Panc1 (cell line): ENCODE data around the gene CES2. TPM values are rescaled to one million over a fixed set of nuclear protein-coding genes. Genes with fewer than 3 reads are reported as not detected.

Experiments used
- ATAC-seq: fragments of 200-7000 bp; cut with Tn5 transposase; 2 replicates; pipeline ENCODE4 v1.9.1; 2020; ENCODE audit warnings: mild to moderate bottlenecking, moderate library complexity
- BruUV-seq: library from RNA; stranded (reverse); fragments of 400-500 nt; replicated peaks from 2 replicates; lab custom pipeline; 2021; lab: Mats Ljungman, UMichigan
- CTCF ChIA-PET: fragments of 300-600 bp; sonication (Branson Sonifier 250); formaldehyde crosslinking; loops from one replicate; lab custom pipeline; 2022; ENCODE audit warnings: antibody characterized with exemption; lab: Charles Lee
- POLR2A ChIA-PET: fragments of 300-600 bp; sonication (Branson Sonifier 250); formaldehyde crosslinking; loops from one replicate; lab custom pipeline; 2022; ENCODE audit warnings: antibody characterized with exemption; lab: Charles Lee
- DNase-seq: peaks from one replicate; pipeline ENCODE4 v3.0.0-alpha.2; 2010; ENCODE audit warnings: low read depth, low spot score
- H3K27ac ChIP-seq: 2 replicates; pipeline ENCODE4 v1.5.1; 2011; ENCODE audit warnings: mild to moderate bottlenecking, low read length, inconsistent platforms
- H3K27me3 ChIP-seq: fragments of 200-500 bp; sonication (Bioruptor generic); 2 replicates; pipeline ENCODE4 v1.6.0; 2014; ENCODE audit warnings: low read length, inconsistent platforms; ENCODE audit not compliant: control insufficient read depth, insufficient read depth
- H3K36me3 ChIP-seq: fragments of 200-500 bp; sonication (Bioruptor generic); 2 replicates; pipeline ENCODE4 v1.5.1; 2014; ENCODE audit warnings: inconsistent platforms, mild to moderate bottlenecking, low read length, moderate library complexity; ENCODE audit not compliant: control insufficient read depth, insufficient read depth
- H3K4me1 ChIP-seq: 2 replicates; pipeline ENCODE4 v1.5.1; 2011; ENCODE audit warnings: inconsistent platforms, mild to moderate bottlenecking, low read length, moderate library complexity; ENCODE audit not compliant: control insufficient read depth, insufficient read depth
- H3K4me3 ChIP-seq, 2 experiments: 2 replicates each; pipeline ENCODE4 v1.5.1; 2011 to 2012; ENCODE audit warnings: low read depth in 2 of 2, low read length in 2 of 2, mild to moderate bottlenecking in 2 of 2, inconsistent platforms in 1 of 2, moderate library complexity in 1 of 2
- H3K9me3 ChIP-seq: fragments of 200-500 bp; sonication (Bioruptor generic); 2 replicates; pipeline ENCODE4 v1.5.1; 2014; ENCODE audit warnings: low read depth, mild to moderate bottlenecking, inconsistent platforms, low read length, moderate library complexity; ENCODE audit not compliant: control insufficient read depth, insufficient read depth
- CTCF ChIP-seq: fragments of 450-650 bp; IDR thresholded peaks from 2 replicates; pipeline ENCODE4 v1.5.1; 2017; ENCODE audit warnings: mild to moderate bottlenecking
- POLR2AphosphoS5 ChIP-seq: IDR thresholded peaks from 2 replicates; pipeline ENCODE4 v1.6.1; 2012; ENCODE audit warnings: mild to moderate bottlenecking, low read depth, low read length, moderate library complexity
- REST ChIP-seq, 2 experiments: IDR thresholded peaks; 2 replicates each; pipeline ENCODE4 v1.6.1; 2011 to 2012; ENCODE audit warnings: low read depth in 2 of 2, control low read depth in 1 of 2, low read length in 1 of 2, mild to moderate bottlenecking in 1 of 2, moderate library complexity in 1 of 2; ENCODE audit not compliant: insufficient read depth in 1 of 2
- SIN3A ChIP-seq: IDR thresholded peaks from 2 replicates; pipeline ENCODE4 v1.6.1; 2012; ENCODE audit warnings: low read depth, mild to moderate bottlenecking, low read length, moderate library complexity, borderline replicate concordance; ENCODE audit not compliant: insufficient read depth
- TCF7L2 ChIP-seq: IDR thresholded peaks from 2 replicates; pipeline ENCODE4 v1.6.1; 2011; ENCODE audit warnings: mild to moderate bottlenecking, low read depth, low read length, inconsistent platforms
- in situ Hi-C: cut with HindIII; loops from 2 replicates; pipeline ENCODE4 v1.10.0; 2016; ENCODE audit warnings: low sequenced_read_pairs, low pct_unique_long_range_greater_than_20kb
- intact Hi-C: fragments of 100-400 bp; cut with micrococcal nuclease; formaldehyde crosslinking; loops from one replicate; pipeline ENCODE4 v1.10.0; 2022; ENCODE audit not compliant: unreplicated experiment
- total RNA-seq: library from RNA; stranded (reverse); gene quantifications from one replicate; pipeline ENCODE4 v1.2.1, GENCODE V29; 2021; ENCODE audit not compliant: unreplicated experiment

The CES2 gene
- total RNA-seq, 1 experiment from 2014 or later: 26.3 TPM

GRCh38 chr16:66904846-66905632 is 30.3 kb upstream of the CES2 start:
- in situ Hi-C loops (no loop called here), intact Hi-C loops (no loop called here)
- CTCF ChIA-PET: interaction anchor here (0.7 kb wide), 1 partner anchor 21 kb away, joined by 4 read pairs; no protein-coding TSS in a partner anchor

More at GRCh38 chr16:66904846-66905632, 30.3 kb upstream of the CES2 start:
- POLR2A ChIA-PET: no interaction called here
- ATAC-seq (no peak), DNase-seq (no peak)
- BruUV-seq: no TSS peak
- H3K4me3 ChIP-seq: no peak overlapping the region
- TF ChIP-seq CTCF (no peak), TCF7L2 (no peak), POLR2AphosphoS5 (no peak), SIN3A (no peak), REST (IDR thresholded peaks at IDR 0.05; ENCODE audit: insufficient read depth in 1 of 2, low read depth in 2 of 2, low read length in 1 of 2) (no peak)
- no peaks in the 10 kb centered on the region for H3K9me3 ChIP-seq
- H3K27me3 ChIP-seq: no peaks in the 10 kb centered on the region
- H3K27ac ChIP-seq: no peak overlapping the region
- no peaks in the 10 kb centered on the region for H3K36me3 ChIP-seq
- peaks cover 2% of the 10 kb centered on the region for H3K4me1 ChIP-seq
